NCI-H345 (cell line): ENCODE data around the gene ADGRL1.

Experiments
- DNase-seq: peaks from one replicate; lab custom pipeline; 2025; lab: John Stamatoyannopoulos, UW

Gene ADGRL1

GRCh38 chr19:14138576-14139265, 67.2 kb downstream of the ADGRL1 start:
- no peak for DNase-seq

- peak; percentile 100 for DNase-seq
These were observed 69.3 kb downstream of the ADGRL1 start, which contains the start of gene ASF1B for GRCh38 chr19:14136509-14137281. Gene ASF1B (minus strand): TSS chr19:14136589. CDS start chr19:14136456, 133 bp downstream.

- no peak for DNase-seq
These were observed 69.9 kb downstream of the ADGRL1 start for GRCh38 chr19:14135985-14136508.

- no peak for DNase-seq
These were observed 70.6 kb downstream of the ADGRL1 start for GRCh38 chr19:14135355-14135754.

- no peak for DNase-seq
These were observed 78.0 kb downstream of the ADGRL1 start for GRCh38 chr19:14127929-14128509.

GRCh38 chr19:14127176-14127575, 78.8 kb downstream of the ADGRL1 start:
- no peak for DNase-seq

GRCh38 chr19:14122924-14123323, 83.0 kb downstream of the ADGRL1 start:
- DNase-seq: no peak

- no peak for DNase-seq
These were observed 85.5 kb downstream of the ADGRL1 start for GRCh38 chr19:14120497-14120780.

GRCh38 chr19:14119644-14120496, 86.1 kb downstream of the ADGRL1 start:
- DNase-seq: no peak

- DNase-seq: no peak
These were observed 86.8 kb downstream of the ADGRL1 start for GRCh38 chr19:14119146-14119545.

GRCh38 chr19:14118165-14119051, 87.6 kb downstream of the ADGRL1 start:
- DNase-seq: peak; percentile 42

GRCh38 chr19:14117668-14118164, 88.3 kb downstream of the ADGRL1 start, which contains the start of gene PRKACA:
Gene PRKACA (minus strand): TSS chr19:14117762. CDS start chr19:14117547, 215 bp downstream.
- DNase-seq: peak; percentile 96

- DNase-seq: no peak
These were observed 88.9 kb downstream of the ADGRL1 start for GRCh38 chr19:14116918-14117578.

- no peak for DNase-seq
These were observed 89.4 kb downstream of the ADGRL1 start for GRCh38 chr19:14116525-14116917.

- DNase-seq: no peak
These were observed 90.2 kb downstream of the ADGRL1 start for GRCh38 chr19:14115756-14116155.

GRCh38 chr19:14114854-14115253, 91.1 kb downstream of the ADGRL1 start:
- no peak for DNase-seq

GRCh38 chr19:14114439-14114838, 91.5 kb downstream of the ADGRL1 start:
- DNase-seq: no peak

- DNase-seq: no peak
These were observed 92.1 kb downstream of the ADGRL1 start for GRCh38 chr19:14113762-14114414.

GRCh38 chr19:14112809-14113385, 93.1 kb downstream of the ADGRL1 start:
- DNase-seq: no peak
